COR-L47 (cell line): ENCODE measurements around the gene FAF1.

Source experiments
- DNase-seq: peaks from one replicate; lab custom pipeline; 2025; lab: John Stamatoyannopoulos, UW

The FAF1 gene

DNA sequence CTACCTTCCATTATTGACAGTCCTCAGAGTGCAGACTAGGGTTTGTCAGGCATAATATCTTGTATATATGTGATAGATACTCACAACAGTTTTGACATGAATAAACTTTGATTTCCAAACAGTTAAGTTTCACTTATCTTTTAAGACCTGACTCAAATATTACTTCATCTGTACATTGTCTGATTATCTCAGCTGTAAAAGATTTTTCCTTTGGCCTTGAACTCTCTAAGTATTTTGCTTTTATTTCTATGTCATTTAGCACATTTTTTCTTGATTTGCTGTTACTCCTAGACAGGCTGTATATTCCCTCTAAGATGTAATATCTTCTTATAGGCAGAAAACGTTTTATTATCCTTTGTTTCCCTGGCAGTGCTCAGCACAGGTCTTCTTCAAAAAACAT, 471.2 kb downstream of the FAF1 start:
- DNase-seq, result no peak

DNA sequence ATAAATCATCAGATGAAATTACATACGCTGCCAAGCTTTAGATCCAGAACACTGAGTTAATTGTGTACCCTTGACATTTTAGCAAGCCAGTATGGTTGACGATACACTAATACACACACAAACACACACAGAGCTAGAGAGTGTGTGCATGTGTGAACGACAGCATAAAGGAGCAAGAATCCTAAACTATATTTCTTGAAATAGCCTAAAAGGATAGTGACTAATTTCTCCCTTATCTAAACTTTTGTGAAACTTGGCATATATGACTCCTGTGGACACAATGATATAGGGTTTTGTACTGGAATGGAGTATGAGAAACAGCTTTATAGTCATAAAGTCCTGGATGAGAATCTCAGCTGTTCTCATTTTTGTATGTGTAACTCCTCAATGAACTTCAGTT, 471.7 kb downstream of the FAF1 start:
- no peak for DNase-seq

DNA sequence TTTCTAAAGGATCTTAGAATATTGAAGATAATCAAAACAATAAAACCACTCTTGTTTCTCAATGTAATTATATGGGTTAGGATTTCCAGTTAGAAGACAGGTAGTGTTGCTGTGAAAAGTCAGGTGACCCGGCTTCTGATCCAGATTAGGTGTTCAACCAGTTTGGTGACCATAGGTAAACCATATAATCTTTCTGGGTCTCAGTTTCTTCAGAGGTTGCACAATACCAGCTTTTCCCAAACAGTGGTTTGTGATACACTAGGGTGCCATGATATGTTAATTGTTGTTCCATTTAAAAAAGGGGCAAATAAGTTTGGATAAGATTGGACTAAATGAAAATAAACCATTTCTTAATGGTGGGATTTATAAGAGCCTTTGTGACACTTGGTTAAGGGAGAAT, 472.3 kb downstream of the FAF1 start:
- DNase-seq, result no peak

DNA sequence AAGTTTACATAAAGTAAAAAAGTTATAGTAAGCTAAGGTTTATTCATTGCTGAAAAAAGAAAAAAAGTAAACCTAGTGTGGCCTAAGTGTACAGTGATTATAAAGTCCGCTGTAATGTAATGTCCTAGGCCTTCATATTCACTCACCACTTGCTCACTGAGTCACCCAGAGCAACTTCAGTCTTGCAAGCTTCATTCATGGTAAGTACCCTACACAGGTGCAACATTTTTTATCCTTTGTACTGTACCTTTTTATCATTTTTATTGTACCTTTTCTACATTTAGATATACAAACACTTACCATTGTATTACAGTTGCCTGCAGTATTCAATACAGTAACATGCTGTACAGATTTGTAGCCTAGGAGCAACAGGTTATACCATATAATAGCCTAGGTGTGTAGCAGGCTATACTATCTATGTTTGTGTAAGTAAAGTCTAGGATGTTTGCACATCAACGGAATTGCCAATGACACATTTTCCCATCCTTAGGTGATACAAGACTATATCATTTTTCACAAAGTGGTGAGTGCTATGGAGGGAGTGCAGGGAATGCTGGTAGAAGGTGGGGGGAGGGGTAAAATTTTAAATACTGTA, 478.8 kb downstream of the FAF1 start:
- no peak for DNase-seq

DNA sequence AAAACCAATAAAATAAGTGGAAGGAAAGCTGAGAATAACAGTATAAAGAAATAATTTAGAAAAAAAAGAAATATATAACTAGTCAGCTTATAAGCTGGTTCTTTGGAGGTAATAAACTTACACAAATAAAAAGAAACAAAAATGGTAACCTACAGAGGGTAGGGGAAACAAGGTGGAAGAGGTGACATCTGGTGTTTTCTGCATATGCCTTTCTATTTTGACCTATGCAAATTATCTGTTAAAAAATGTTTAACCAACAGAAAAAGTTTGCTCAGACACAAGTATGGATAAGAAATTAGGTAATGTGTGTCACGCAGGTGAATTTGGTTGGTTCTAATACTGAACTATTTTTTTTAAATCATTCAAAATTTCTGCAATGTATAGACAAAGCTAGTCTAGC, 483.3 kb downstream of the FAF1 start:
- no peak for DNase-seq

DNA sequence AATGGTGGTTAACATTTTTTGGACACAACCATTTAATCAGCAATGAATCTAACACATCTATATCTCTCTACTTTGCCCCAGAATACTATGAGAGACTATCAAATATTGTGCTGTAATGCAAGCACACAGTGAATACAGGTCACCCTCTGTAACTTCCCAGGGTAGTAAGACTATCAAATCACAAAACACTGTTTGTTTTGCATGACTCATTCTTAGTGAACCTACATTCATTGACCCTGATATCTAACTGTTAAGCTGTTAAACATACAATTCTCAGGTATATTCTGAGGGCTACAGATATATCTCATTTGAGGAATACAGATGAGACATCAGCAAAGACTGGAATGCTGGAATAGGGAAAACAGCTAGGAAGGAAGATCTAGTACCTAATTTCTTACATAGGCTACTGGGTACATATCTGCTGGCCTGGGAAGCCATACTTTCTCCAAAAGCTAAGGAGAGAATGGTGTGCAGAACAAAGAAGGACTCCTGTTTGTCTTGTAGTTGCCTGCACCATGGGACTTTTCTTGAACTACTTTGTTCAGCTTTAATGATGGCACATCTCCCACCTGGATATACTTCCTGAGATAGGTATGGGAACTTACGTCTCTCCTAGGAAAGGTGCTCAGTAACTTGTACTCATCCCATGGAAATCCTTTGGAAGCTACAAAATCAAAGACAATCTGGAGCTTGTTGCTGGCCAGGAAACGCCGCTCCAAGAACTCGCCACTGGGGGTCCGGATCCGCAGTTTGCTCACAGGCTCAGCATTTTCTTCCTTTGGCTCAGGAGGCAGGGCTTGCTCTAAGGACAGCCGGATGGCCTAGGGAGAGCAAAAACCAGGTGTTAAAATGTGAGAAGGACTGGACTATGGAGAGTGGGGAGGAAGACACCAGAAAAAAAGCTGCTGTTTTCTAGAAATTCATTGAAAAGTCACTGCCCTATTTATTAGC, 484.9 kb downstream of the FAF1 start:
- DNase-seq, result no peak

DNA sequence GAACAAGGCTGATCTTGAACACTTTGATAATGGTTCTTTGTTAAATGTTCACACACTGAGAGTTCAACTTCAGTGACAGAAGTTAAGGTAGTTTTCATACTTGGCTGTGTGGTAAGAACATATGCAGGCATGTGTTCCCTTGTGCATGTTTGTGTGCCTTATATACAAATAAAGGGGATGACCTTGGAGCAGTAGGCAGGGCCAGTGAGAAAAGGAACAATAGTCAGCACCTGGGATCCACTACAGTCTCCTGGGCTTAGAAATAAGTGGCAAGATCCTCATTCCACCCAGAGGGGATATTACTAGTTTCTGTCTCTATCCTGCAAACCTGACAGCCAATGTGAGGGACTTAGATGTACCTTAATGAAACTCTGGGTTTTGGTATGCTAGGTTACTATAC, 486.6 kb downstream of the FAF1 start:
- no peak for DNase-seq

DNA sequence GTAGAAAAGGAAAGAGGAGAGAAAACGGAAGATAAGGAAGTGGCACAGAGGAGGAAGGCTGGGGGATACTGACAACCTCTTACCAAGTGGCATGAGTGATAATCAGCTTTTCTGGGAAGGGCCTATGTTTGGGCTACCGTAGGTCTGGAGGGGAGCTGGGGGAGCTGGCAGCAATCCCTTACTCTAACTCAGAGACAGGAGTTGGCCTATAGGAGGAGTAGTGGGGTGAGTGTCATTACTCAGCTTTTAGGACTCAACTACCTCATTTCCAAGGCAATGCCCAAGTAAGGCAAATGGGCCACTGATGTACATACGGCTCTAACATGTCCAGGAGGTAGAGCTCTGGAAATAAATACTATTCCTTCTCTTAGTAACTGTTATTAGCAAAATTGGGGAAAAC, 488.1 kb downstream of the FAF1 start:
- no peak for DNase-seq

DNA sequence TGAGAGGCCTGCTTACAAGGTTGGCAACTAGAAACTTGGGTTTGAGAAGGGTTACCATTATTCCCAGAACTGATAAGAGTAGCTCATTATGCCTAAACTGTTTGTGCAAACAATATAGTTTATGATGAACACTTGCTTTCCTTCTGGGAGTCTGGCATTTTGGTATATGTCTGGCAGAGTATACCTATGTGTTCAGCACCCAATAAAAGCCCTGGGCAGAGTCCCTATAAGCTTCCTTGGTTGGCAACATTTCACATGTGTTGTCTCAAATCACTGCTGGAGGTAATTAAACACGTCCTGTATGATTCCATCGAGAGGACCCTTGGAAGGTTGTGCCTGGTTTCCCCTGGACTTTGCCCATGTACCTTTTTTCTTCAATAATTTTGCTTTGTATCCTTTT, 497.1 kb downstream of the FAF1 start:
- DNase-seq, result no peak

DNA sequence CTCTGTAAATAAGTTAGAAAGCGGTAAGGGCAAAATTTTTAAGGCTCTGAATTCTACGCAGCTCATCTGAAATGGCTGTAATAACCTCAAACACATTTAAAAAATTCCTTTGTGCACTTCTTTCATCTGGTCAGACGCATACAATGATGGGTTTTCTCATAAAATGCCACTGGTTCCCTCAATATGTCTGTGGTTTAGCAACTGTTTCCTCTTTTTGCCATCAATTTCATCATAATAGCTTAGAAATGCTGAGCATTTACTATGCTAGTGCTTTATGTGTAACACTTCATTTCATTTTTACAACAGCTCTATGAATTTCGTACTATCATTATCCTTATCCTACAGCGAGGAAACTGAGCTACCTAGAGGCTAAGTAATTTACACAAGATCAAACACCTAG, 501.6 kb downstream of the FAF1 start:
- DNase-seq, result no peak

DNA sequence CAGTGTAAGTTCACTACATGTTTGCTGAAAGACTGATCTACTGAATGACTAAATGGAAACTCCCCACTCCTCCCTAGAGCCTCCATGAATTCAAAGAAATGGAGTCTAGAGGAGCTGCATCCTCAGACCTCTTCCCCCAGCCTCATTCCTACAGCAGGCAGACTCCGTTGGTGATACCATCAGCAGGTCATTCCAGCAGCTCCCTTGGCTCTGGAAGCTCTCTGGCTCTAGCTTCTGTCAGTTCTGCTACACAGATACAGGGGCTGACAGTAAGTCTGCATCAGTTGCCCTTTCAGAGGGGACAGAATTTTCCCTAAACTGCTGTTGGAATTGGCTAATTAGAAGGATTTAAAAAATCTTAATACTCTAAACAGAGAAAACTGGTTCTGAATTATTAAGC, 505.2 kb downstream of the FAF1 start:
- DNase-seq, result no peak

DNA sequence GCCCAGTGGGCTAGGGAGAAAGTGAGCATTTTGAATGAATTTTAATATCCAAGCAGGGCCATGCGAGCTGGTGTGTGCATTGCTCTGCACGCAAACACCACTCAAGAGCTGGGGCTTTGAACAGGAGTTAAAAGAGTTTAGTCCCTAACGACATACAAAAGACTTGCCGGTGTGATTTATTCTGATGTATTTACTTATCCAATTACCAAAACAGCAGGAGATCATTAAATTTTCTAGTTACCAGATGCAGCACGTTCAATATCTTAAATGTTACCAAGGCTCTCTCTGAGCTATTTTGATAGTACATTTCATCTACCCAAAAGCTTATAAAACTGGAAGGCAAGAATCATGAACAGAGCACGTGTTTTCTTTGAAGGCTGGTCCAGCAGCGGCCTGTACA, 506.8 kb downstream of the FAF1 start:
- peak; percentile 5 for DNase-seq

DNA sequence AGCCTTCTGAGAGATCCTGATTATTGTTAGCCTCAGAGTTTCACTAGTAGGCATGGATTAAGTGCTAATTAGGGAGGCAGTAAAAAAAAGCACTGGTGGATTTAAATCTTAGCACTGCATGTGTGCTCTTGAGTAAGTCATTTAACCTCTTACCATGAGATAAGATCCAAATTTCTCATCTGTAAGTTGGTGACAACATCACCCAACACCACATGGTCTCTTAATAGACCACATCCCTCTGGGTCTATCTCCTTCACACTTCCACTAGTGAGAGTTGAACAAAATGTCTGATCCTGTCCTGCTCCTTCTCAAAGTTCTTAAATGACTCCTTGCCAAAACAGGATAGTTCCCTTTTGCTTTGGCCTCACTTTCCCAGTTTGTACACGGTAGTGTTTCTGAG, 507.4 kb downstream of the FAF1 start:
- DNase-seq, result no peak

DNA sequence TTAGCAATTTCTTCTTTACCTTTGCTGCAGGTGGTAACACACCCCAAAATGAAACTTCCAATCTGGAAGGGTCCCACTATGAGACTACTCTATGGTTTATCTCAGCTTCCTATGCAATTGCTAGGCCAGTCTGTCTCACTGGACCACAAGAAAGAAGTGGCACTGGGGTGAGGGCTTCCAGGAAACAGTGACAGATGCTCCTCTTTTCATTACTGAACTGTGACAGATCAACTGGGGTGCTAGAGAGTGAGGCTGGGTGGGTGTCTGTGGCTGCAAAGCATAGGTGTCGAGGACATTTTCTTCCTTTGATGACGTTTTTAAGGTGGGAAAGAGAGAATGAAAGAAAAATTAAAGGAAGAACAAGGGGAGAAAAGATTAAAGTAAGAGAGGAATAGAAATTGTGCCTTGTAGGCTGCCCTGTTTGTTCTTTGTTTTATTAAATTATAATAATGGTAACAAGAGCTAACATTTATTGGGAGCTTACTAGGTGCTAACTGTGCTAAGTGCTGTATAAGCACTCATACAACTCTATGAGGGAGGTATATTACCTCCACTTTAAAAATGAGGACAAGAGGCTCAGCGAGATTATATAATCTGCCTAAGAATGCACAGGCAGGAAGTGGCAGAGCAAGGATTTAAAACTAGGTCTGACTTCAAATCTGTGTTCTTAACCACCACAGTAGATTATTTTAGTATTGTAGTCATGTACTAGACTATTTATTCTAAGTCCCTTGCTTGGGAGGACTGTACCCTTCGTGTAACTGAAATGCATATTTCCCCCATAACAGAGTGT, 509.0 kb downstream of the FAF1 start:
- DNase-seq, result no peak

DNA sequence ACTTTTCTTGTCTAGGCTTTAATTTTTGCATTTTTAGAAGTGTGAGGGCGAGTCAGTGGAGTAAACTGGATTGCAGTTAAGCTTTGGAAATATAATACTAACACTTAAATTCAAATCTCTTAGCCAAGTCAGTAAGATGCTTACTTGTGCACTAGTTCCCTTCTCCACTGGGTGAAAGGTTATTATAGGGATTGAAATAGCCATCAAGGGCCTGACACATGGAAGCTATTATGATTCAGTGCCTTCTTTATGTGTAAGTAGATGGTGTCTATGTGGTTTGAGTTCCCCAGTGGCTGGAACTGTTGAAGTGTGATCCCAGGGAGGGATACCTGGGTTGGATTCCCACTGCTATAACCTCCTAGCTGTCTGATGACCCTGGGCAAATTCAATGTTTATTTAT, 512.1 kb downstream of the FAF1 start:
- DNase-seq, result no peak

DNA sequence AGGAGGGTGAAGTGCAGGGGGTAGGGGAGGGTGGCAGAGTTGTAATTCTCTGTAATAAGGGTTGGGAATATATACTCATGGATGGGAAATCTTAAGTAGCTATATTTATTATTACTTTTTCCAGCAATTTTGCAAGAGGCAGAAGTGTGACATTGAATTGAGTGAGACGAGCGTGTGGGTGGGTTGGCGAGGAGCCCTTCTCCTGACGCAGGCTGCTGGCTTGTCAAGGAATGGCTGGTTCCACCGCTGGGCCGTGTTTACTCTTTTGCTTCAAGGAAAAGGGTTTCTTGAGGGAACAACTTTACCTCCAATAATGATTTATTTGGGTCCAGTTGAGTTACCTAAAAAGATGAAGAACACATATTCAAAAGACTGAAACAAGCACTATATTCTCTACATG, 518.9 kb downstream of the FAF1 start:
- no peak for DNase-seq

DNA sequence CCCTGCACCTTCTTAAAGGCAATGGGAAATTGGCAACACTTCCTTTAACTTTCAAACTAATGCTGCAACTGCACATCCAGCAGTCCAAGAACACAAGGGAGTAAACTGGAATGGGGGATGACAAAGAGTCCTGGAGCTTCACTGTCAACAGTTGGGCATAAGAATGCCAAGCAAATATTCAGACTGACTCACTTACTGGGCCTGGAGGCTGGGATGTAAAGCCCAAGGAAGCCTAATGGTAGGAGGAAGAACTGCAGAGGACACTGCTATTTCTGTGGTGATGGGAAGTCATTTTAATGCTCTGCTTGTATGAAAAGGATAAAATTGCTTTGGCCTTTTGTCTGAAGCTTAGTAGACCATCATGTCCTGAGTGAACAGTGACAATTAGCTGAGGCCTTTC, 521.1 kb downstream of the FAF1 start:
- no peak for DNase-seq

DNA sequence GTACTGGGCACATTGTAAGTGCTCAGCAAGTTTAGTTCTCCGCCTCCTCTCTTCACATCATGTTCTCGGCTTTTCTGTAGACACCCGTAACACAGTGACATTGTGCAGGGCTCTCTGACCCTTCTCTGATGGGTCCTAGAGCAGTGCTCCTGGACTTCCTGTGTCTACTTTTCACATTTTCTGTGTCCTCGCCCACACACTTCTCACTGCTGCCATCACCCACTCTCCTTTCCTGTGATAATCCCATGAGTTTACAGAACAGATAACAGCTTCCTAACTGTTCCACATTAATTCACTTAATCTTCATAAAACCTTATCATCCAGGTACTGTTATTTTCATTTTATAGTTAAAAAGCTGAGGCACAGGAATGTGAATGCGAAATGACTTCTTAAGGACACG, 523.6 kb downstream of the FAF1 start:
- no peak for DNase-seq

DNA sequence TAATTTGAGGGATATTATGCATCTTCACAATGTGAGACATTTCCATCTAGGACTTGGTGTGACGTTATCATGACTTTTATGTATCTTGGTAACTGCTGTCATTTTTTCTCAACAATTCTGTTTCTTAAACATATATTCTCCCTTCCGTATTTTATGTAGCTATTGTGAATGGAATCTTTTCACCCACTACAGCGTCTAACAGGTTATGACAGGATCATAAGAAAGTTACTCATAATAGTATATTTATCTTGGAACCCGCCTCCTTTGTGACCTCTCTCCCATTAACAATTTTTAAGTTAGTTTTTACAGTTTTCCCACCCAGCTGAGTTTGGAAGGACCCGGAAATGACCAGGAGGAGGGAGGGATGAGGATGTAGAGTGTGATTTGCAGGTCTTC, 530.1 kb downstream of the FAF1 start:
- no peak for DNase-seq

DNA sequence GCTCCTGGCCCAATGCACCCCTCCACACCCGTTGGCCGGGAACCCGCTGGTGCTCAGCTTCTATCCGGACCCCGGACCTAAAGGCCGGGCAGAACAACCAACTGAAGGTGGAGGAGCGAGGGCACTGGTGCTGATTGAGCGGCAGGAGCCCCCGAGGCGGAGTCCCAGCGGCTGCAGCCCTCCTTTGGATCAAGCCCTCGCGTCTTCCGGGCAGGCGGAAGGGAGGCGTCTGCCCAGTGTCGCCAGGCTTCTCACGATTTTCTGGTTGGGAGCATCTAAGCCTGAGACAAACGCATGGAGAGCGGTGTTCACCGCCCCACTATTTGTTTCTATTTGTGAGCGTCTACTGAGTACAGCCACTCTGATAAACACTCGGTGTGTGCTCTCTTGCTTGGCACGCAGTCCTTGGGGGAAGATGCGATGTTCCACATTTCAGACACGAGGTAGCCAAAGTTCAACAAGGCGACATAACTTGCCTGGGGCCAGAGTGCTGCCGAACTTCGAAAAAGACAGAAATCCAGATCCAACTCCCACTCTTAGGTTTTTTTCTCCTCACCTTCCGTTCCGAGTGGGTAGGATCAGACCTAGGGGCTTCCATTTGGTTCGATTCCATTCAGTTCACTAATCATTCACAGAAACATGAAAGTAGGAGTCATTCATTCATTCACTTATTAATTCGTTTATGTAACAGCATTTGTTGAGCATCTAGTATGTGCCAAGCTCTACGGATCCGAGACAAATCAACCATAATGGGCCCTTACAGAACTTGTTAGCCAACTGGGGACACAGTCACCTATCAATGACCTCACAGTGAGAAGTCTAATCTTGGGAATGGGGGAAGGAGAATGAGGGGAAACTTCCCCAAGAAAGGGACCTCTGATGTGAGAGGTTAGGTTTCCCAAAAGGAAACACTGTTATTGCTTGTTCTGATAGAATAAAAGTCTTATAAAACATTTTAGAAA, 532.0 kb downstream of the FAF1 start:
- no peak for DNase-seq

DNA sequence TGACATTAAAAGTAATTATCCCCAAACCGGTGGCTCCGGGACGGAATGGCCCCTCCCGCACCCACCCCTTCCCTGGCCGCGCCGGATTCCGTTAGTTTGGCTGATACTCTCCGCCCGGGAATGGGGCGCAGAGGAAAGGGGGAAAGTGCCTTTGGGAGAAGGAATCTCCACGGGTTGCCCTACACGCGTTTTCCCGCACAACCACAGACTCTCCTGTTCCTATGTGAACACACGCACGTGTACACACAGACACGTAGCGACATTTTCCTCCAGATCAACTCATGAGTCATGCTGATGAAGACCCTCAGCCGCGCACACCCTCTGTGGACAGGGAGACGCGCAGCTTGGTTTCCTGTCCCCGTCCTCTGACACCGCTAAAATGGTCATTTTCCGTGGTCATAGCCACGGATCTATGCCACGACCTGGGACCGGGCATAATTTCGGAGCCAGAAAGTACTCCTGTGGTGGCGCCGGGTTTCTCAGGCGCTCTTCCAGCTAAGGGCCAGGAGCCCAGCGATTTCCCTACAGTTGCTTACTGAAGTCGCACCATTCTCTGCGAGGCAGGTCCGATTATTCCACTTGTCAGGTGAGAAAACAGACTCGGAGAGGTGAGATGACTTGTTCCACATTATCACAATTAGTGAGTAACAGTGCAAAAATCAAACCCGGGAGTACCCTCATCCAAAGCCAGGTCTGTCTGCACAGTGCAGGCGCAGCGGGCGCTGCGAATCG, 532.8 kb downstream of the FAF1 start:
- no peak for DNase-seq
